Dermis blood vessel endothelial cell (primary cell): ENCODE data around the gene ABCA1. TPM values are rescaled to one million over a fixed set of nuclear protein-coding genes. Genes with fewer than 3 reads are reported as not detected.
"Not testable (repeated sequence)": the region's sequence is repeated elsewhere in the genome, so short reads cannot be mapped to it uniquely, and the experiment has no call there.

Experiments used
- DNase-seq: peaks from one replicate; pipeline ENCODE4 v3.0.0; 2010
- total RNA-seq: library from RNA; depleted of rRNA; stranded (reverse); fragments of >200 nt; gene quantifications from 2 replicates; pipeline ENCODE4 v1.2.3, GENCODE V29; 2014

ABCA1 gene
- total RNA-seq, 1 donor from 2014 or later = 35.7 TPM

- DNase-seq = no peak
Measured at GRCh38 chr9:104869811-104870210, 58.1 kb downstream of the ABCA1 start.

- no peak for DNase-seq
Measured at GRCh38 chr9:104868687-104869404, 59.1 kb downstream of the ABCA1 start.

- DNase-seq = no peak
Measured at GRCh38 chr9:104868303-104868686, 59.7 kb downstream of the ABCA1 start.

GRCh38 chr9:104866191-104866590 lies 61.8 kb downstream of the ABCA1 start:
- DNase-seq = peak; percentile 17

GRCh38 chr9:104864675-104865104 lies 63.3 kb downstream of the ABCA1 start:
- no peak for DNase-seq

GRCh38 chr9:104863180-104863883 lies 64.6 kb downstream of the ABCA1 start:
- DNase-seq = peak; percentile 83

- no peak for DNase-seq
Measured at GRCh38 chr9:104861397-104861796, 66.6 kb downstream of the ABCA1 start.

- no peak for DNase-seq
Measured at GRCh38 chr9:104860263-104860662, 67.7 kb downstream of the ABCA1 start.

- no peak for DNase-seq
Measured at GRCh38 chr9:104858846-104859245, 69.1 kb downstream of the ABCA1 start.

- no peak for DNase-seq
Measured at GRCh38 chr9:104858271-104858670, 69.7 kb downstream of the ABCA1 start.

- DNase-seq = no peak
Measured at GRCh38 chr9:104856413-104856941, 71.5 kb downstream of the ABCA1 start.

- DNase-seq = no peak
Measured at GRCh38 chr9:104855807-104856206, 72.1 kb downstream of the ABCA1 start.

GRCh38 chr9:104855258-104855657 lies 72.7 kb downstream of the ABCA1 start:
- not testable (repeated sequence) for DNase-seq

- no peak for DNase-seq
Measured at GRCh38 chr9:104854613-104855012, 73.3 kb downstream of the ABCA1 start.

GRCh38 chr9:104853683-104854082 lies 74.3 kb downstream of the ABCA1 start:
- no peak for DNase-seq

- DNase-seq = no peak
Measured at GRCh38 chr9:104853159-104853558, 74.8 kb downstream of the ABCA1 start.

GRCh38 chr9:104851546-104851920 lies 76.4 kb downstream of the ABCA1 start:
- DNase-seq = no peak

- peak; percentile 39 for DNase-seq
Measured at GRCh38 chr9:104850786-104851545, 77.0 kb downstream of the ABCA1 start.

GRCh38 chr9:104849023-104849422 lies 78.9 kb downstream of the ABCA1 start:
- DNase-seq = no peak

- DNase-seq = no peak
Measured at GRCh38 chr9:104844710-104845109, 83.2 kb downstream of the ABCA1 start.

GRCh38 chr9:104843644-104844240 lies 84.2 kb downstream of the ABCA1 start:
- no peak for DNase-seq

- no peak for DNase-seq
Measured at GRCh38 chr9:104842698-104843097, 85.3 kb downstream of the ABCA1 start.

- no peak for DNase-seq
Measured at GRCh38 chr9:104841601-104842141, 86.3 kb downstream of the ABCA1 start.
